ENCODE results near the gene QKI. TPM values are rescaled to one million over a fixed set of nuclear protein-coding genes. Genes with fewer than 3 reads are reported as not detected.

The QKI gene
- total and polyA plus RNA-seq, 2 of the 8 experiments (the other 6 are each of a cell fraction or from before 2014, with no cell fraction given): 181 to 183 TPM

DNA sequence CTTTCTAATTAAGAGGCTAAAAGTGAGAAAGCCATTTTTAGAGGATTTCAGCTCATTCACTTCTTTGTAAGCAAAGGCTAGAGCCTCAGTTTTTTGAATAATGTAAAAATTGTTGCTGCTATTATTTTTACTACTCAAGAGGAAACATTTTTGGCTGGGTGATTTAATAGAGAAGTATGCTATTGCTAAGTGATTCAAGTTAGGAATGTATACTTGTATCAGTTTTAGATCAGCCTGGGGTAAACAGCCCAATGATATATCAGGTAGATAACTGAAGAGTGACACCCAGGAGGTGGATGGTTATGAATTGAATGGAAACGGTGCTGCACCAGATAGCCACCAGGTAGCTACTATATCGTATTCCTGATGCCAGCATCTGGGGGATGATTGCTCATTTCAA is 9.2 kb downstream of the QKI start:
- Histone ChIP-seq H3K36me3 (ENCODE audit: control insufficient read depth in 2 of 4, insufficient read depth in 4 of 4, low read length in 3 of 4) (no peaks in the 10 kb centered on the region), H3K23me2 (ENCODE audit: low read depth, low read length) (no peaks in the 10 kb centered on the region), H2BK120ac (replicated peaks; ENCODE audit: low read depth, low read length) (no peak overlapping the region), H2BK15ac (ENCODE audit: low read length) (no peak overlapping the region), H3K27ac (ENCODE audit: low read depth, low read length) (no peak overlapping the region), H3K56ac (replicated peaks; ENCODE audit: insufficient read length, low read depth, low read length) (no peak overlapping the region), H3K4me2 (ENCODE audit: insufficient read depth in 1 of 2, low read depth in 2 of 2, low read length in 2 of 2) (no peak overlapping the region), H3K23ac (ENCODE audit: insufficient read length) (no peak overlapping the region), H3K79me2 (ENCODE audit: control insufficient read depth in 1 of 2, insufficient read depth in 2 of 2, low read length in 2 of 2) (peaks cover 48 to 100% of the 10 kb centered on the region in 2 experiments), H3K9me3 (ENCODE audit: insufficient read depth in 2 of 2, low read depth in 1 of 2, low read length in 1 of 2) (no peaks in the 10 kb centered on the region), H2AK5ac (ENCODE audit: low read depth, low read length) (no peak overlapping the region), H3K18ac (ENCODE audit: extremely low read depth, low read length) (no peak overlapping the region), H3K14ac (ENCODE audit: insufficient read length) (no peak overlapping the region), H3K4me1 (replicated peaks in 1 of 4; ENCODE audit: control insufficient read depth in 3 of 4, insufficient read depth in 4 of 4, low read length in 3 of 4) (peaks cover 3 to 13% (median 6%) of the 10 kb centered on the region in 4 experiments; a peak in 5 of 7 replicates), H4K91ac (replicated peaks; ENCODE audit: insufficient read length, low read length) (no peak overlapping the region), H3K27me3 (replicated peaks in 1 of 4; ENCODE audit: control insufficient read depth in 3 of 4, extremely low read depth in 1 of 4, insufficient read depth in 3 of 4, low read length in 3 of 4) (no peaks in the 10 kb centered on the region), H2AFZ (ENCODE audit: low read length) (no peak overlapping the region), H3K4ac (replicated peaks; ENCODE audit: insufficient read length, low read depth, low read length) (no peak overlapping the region), H4K20me1 (replicated peaks in 1 of 2; ENCODE audit: control insufficient read depth in 1 of 2, insufficient read depth in 2 of 2, low read length in 2 of 2) (peaks cover 21 to 35% of the 10 kb centered on the region in 2 experiments), H2BK20ac (ENCODE audit: low read length) (no peak overlapping the region), H3K79me1 (ENCODE audit: low read depth, low read length) (0 out of 2 replicates have a peak, but pooled peaks cover 2% of the 10 kb centered on the region), H2BK12ac (ENCODE audit: low read depth, low read length) (no peak overlapping the region), H2BK5ac (ENCODE audit: low read depth, low read length) (no peak overlapping the region), H3K9ac (replicated peaks in 1 of 4; ENCODE audit: extremely low read depth in 1 of 4, low read depth in 3 of 4, low read length in 3 of 4) (no peak overlapping the region), H4K8ac (ENCODE audit: extremely low read depth, insufficient read depth, low read length) (no peak overlapping the region), H3K4me3 (ENCODE audit: extremely low read depth in 1 of 4, insufficient read depth in 2 of 4, low read depth in 3 of 4, low read length in 4 of 4) (no peak overlapping the region), H4K5ac (ENCODE audit: insufficient read length, low read depth, low read length) (no peak overlapping the region)
- ChIA-PET CTCF (ENCODE audit: partially characterized antibody) (interaction anchor here (0.7 to 5.7 kb wide), 4 partner anchors 20 to 531 kb away, joined by 3 to 33 read pairs (median 3); no protein-coding TSS in a partner anchor), POLR2A (ENCODE audit: partially characterized antibody) (no interaction called here)
- 92% methylated on average over 2 of the region's 2 CpGs; no CpG with 5 or more reads in 1 of the 2 experiments for WGBS, 2 experiments (ENCODE audit: extremely low coverage in 1 of 2, insufficient coverage in 1 of 2, insufficient read length in 1 of 2, insufficient replicate concordance in 2 of 2, low coverage in 1 of 2, low lambda C conversion rate in 2 of 2, missing lambda C conversion rate in 1 of 2)
- DNase-seq (ENCODE audit: low read depth in 1 of 2, low spot score in 2 of 2) (no peak), FAIRE-seq (no peak)
- TF ChIP-seq, protein P1, sequence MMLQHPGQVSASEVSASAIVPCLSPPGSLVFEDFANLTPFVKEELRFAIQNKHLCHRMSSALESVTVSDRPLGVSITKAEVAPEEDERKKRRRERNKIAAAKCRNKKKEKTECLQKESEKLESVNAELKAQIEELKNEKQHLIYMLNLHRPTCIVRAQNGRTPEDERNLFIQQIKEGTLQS (IDR thresholded peaks at IDR 0.05; ENCODE audit: insufficient read depth, low read depth, low read length): no peak
- no peak for TF ChIP-seq KDM4A (IDR thresholded peaks at IDR 0.05; ENCODE audit: low read depth, low read length, severe bottlenecking)
- TF ChIP-seq SIX5 (IDR thresholded peaks at IDR 0.05; ENCODE audit: low read depth, low read length): no peak
- no peak for TF ChIP-seq BRCA1 (IDR thresholded peaks at IDR 0.05; ENCODE audit: low read depth, low read length)
- TF ChIP-seq BACH1 (IDR thresholded peaks at IDR 0.05; ENCODE audit: low read length): no peak
- no peak for TF ChIP-seq RNF2 (IDR thresholded peaks at IDR 0.05; ENCODE audit: borderline replicate concordance, low read depth, low read length, missing control alignments, poor library complexity, severe bottlenecking)
- no peak for TF ChIP-seq BCL11A (IDR thresholded peaks at IDR 0.05; ENCODE audit: low read depth in 2 of 2, low read length in 2 of 2)
- TF ChIP-seq, protein P2, sequence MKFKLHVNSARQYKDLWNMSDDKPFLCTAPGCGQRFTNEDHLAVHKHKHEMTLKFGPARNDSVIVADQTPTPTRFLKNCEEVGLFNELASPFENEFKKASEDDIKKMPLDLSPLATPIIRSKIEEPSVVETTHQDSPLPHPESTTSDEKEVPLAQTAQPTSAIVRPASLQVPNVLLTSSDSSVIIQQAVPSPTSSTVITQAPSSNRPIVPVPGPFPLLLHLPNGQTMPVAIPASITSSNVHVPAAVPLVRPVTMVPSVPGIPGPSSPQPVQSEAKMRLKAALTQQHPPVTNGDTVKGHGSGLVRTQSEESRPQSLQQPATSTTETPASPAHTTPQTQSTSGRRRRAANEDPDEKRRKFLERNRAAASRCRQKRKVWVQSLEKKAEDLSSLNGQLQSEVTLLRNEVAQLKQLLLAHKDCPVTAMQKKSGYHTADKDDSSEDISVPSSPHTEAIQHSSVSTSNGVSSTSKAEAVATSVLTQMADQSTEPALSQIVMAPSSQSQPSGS (IDR thresholded peaks at IDR 0.05; ENCODE audit: low read length): no peak
- no peak for TF ChIP-seq SUZ12 (IDR thresholded peaks at IDR 0.05; ENCODE audit: low read length)
- no peak for TF ChIP-seq TAF7 (optimal IDR thresholded peaks at IDR 0.05; ENCODE audit: borderline replicate concordance, low read depth, low read length)
- no peak for TF ChIP-seq CBX5 (IDR thresholded peaks at IDR 0.05; ENCODE audit: low read depth, low read length)
- TF ChIP-seq SP4 (IDR thresholded peaks at IDR 0.05; ENCODE audit: low read length): no peak
